ENCODE results near the gene ABCG1.

DNA sequence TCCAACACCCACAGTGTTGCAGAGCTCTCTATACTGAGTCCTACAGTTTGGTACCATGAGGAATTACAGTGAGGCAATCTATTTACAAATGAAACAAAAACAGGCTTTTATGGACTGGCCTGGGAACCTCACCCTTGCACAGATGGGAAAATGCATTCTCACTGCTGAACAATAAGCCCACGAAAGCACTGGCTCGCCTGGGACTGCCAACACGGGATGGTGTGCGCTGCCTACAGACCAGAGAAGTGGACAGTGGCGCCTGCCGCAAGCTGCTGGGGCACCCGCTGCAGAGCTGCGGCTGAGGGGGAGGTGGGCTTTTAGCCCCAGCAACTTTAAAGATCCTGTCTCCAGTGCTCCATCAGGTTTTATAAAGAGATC is 28.5 kb upstream of the ABCG1 start:
- TF ChIP-seq, protein P1, sequence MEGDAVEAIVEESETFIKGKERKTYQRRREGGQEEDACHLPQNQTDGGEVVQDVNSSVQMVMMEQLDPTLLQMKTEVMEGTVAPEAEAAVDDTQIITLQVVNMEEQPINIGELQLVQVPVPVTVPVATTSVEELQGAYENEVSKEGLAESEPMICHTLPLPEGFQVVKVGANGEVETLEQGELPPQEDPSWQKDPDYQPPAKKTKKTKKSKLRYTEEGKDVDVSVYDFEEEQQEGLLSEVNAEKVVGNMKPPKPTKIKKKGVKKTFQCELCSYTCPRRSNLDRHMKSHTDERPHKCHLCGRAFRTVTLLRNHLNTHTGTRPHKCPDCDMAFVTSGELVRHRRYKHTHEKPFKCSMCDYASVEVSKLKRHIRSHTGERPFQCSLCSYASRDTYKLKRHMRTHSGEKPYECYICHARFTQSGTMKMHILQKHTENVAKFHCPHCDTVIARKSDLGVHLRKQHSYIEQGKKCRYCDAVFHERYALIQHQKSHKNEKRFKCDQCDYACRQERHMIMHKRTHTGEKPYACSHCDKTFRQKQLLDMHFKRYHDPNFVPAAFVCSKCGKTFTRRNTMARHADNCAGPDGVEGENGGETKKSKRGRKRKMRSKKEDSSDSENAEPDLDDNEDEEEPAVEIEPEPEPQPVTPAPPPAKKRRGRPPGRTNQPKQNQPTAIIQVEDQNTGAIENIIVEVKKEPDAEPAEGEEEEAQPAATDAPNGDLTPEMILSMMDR (IDR thresholded peaks at IDR 0.05; ENCODE audit: poor library complexity): no peak
- no peak for TF ChIP-seq EZH2 (IDR thresholded peaks at IDR 0.05; ENCODE audit: borderline replicate concordance)
- no peak for TF ChIP-seq EZH2phosphoT487 (IDR thresholded peaks at IDR 0.05; ENCODE audit: low read depth, severe bottlenecking, unreplicated experiment)
